Measurements from ENCODE around the gene RHOG.

Gene RHOG

DNA sequence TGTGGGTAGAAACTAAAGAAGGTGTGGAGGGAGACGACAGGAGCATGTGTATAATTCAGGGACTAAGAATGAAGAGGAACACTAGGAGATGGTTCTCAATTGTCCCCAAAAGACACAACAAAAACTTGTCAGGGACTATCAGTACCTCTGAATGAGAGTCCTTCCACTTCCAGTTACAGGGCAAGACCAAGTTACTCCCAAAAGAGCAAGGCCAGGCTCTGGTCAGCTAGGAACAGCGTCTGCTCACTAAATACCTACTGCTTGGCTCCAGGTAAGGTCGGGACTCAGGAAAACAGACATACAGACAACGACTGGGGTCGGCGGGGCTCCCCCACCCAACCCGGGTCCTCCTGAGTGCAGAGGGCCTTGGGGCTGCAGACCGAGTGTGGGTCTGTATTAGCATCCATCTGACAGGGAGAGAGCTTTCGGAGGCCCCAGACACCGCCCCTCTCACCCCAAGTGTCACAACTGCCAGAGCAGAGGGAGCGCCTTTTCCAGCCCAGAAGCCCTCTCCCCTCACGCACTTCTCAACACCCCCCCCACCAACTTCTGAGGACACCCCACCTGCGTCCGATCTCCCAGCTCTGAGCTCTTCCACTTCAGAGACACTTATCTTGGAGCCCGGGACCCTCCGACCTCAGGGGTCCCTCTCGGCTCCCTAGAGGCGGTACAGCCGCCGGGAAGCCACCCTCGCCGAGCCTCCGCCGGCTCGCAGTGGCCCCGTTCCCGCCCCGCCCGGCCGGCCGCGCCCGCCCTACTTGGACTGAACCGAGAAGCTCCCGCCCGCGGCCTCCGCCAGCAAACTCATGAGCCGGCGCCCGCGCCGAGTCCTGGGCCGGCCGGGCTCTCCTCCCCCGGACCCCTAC lies 522 bp downstream of the RHOG start:
- DNase-seq: no peak
- Histone ChIP-seq H3K9me3 (no peaks in the 10 kb centered on the region), H3K36me3 (no peaks in the 10 kb centered on the region), H3K27me3 (no peaks in the 10 kb centered on the region), H3K4me1 (no peaks in the 10 kb centered on the region), H3K4me3 (ENCODE audit: low read depth, low read length) (peak overlapping the region; percentile 65)
- TF ChIP-seq, protein P1, sequence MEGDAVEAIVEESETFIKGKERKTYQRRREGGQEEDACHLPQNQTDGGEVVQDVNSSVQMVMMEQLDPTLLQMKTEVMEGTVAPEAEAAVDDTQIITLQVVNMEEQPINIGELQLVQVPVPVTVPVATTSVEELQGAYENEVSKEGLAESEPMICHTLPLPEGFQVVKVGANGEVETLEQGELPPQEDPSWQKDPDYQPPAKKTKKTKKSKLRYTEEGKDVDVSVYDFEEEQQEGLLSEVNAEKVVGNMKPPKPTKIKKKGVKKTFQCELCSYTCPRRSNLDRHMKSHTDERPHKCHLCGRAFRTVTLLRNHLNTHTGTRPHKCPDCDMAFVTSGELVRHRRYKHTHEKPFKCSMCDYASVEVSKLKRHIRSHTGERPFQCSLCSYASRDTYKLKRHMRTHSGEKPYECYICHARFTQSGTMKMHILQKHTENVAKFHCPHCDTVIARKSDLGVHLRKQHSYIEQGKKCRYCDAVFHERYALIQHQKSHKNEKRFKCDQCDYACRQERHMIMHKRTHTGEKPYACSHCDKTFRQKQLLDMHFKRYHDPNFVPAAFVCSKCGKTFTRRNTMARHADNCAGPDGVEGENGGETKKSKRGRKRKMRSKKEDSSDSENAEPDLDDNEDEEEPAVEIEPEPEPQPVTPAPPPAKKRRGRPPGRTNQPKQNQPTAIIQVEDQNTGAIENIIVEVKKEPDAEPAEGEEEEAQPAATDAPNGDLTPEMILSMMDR (IDR thresholded peaks at IDR 0.05; ENCODE audit: low read depth, low read length): no peak

DNA sequence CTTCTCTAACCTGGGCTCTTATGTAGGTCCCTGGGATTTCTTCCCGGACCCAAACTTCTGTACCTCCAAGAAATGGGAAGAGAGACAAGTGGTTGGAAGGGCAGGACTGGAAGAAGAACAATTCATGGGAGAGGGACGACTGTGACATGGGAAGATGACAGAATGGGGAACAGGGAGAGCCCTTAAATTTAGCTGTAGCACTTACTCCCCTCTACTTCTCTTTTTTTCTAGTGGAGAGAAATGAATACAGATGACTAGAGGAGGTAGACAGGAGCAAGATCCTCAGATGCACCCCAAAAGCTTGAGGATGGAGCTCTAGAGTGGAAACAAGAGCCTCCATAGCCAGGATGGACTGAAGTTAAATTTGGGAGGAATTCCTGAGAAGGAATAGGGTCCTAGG lies 2.3 kb downstream of the RHOG start:
- TF ChIP-seq, protein P1 (IDR thresholded peaks at IDR 0.05; ENCODE audit: low read depth, low read length): no peak
- H3K27me3 ChIP-seq: no peaks in the 10 kb centered on the region
- no peak overlapping the region for H3K4me3 ChIP-seq (ENCODE audit: low read depth, low read length)
- no peaks in the 10 kb centered on the region for H3K36me3 ChIP-seq
- no peak for DNase-seq
- no peaks in the 10 kb centered on the region for H3K4me1 ChIP-seq
- H3K9me3 ChIP-seq: no peaks in the 10 kb centered on the region

DNA sequence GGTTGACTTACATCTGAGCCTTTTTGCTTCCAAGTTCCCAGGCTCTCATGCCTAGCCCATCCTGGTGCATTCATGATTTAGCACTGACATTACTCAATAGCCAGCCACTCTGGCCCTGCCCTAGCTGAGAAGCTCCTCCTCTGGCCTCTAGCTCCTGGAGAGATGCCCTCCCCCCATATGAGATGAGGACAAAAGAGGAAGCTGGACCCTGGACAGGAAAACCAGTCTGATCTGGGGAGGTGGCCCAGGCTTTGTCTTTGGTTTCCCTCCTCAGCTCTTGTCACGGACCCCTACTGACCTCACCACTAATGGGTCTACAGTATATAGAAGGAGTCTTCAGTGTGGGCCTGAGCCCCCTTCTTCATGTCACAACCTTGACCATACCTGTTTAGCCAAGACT lies 3.0 kb downstream of the RHOG start:
- H3K4me1 ChIP-seq: no peaks in the 10 kb centered on the region

DNA sequence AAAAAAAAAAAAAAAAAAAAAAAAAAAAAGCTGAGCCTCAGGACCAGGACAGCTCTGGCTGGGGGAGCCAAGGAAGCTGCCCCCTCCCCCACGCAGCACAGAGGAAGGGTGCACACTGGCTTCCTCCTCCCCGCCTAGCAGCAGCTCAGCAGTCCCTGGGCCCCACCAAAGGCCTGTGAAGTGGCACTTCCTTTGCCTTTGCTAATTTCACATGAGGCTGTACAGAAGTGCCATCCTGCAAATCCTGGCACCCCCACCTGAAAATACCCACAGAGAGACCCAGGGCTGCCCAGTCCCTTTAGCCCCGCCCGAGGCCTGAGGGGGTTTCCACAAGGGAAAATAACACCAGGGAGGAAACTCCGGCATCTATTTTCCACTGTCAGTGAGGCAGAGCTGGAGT lies 3.9 kb downstream of the RHOG start:
- Histone ChIP-seq H3K27me3 (no peaks in the 10 kb centered on the region), H3K36me3 (no peaks in the 10 kb centered on the region), H3K4me1 (no peaks in the 10 kb centered on the region), H3K4me3 (ENCODE audit: low read depth, low read length) (no peak overlapping the region), H3K9me3 (no peaks in the 10 kb centered on the region)
- TF ChIP-seq, protein P1 (IDR thresholded peaks at IDR 0.05; ENCODE audit: low read depth, low read length): no peak
- DNase-seq: no peak

More for the DNA sequence above, 3.0 kb downstream of the RHOG start:
- H3K4me3 ChIP-seq (ENCODE audit: low read depth, low read length): no peak overlapping the region
- no peaks in the 10 kb centered on the region for H3K36me3 ChIP-seq
- DNase-seq: no peak
- H3K27me3 ChIP-seq: no peaks in the 10 kb centered on the region
- TF ChIP-seq, protein P1 (IDR thresholded peaks at IDR 0.05; ENCODE audit: low read depth, low read length): no peak
- no peaks in the 10 kb centered on the region for H3K9me3 ChIP-seq

DNA sequence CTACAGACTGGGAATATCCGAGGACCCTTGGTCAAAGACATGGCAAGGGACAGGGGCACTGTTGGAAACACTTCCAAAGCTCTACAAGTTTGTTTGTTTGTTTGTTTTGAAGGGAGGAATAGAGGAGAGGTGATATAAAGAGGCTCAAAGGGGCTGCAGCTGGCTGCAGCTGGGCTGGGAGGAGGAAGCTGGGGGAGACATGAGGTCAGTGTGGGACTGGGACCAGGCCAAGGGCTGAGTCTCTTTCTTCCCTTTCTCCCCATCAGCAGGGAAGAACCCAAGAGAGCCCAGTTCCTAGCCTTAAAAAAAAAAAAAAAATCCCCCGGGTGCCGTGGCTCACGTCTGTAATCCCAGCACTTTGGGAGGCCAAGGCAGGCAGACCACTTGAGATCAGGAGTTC lies 5.0 kb downstream of the RHOG start:
- TF ChIP-seq, protein P1 (IDR thresholded peaks at IDR 0.05; ENCODE audit: low read depth, low read length): no peak
- Histone ChIP-seq H3K36me3 (no peaks in the 10 kb centered on the region), H3K4me3 (ENCODE audit: low read depth, low read length) (no peak overlapping the region), H3K9me3 (no peaks in the 10 kb centered on the region), H3K4me1 (no peaks in the 10 kb centered on the region), H3K27me3 (no peaks in the 10 kb centered on the region)
- DNase-seq: no peak

All from BE2C (cell line).